BE2C (cell line): ENCODE results near the gene UGT1A8.

Experiments
- DNase-seq: peaks from one replicate; pipeline ENCODE4 v3.0.0-alpha.2; 2020
- H3K27me3 ChIP-seq: fragments of 250-450 bp; sonication (Bioruptor Pico); 2 replicates; pipeline ENCODE4 v1.5.1; 2020; ENCODE audit warnings: mild to moderate bottlenecking
- H3K36me3 ChIP-seq: fragments of 250-450 bp; sonication (Bioruptor Pico); 2 replicates; pipeline ENCODE4 v1.5.1; 2020; ENCODE audit warnings: mild to moderate bottlenecking
- H3K4me1 ChIP-seq: fragments of 250-450 bp; sonication (Bioruptor Pico); 2 replicates; pipeline ENCODE4 v1.5.1; 2020
- H3K4me3 ChIP-seq: 2 replicates; pipeline ENCODE4 v1.5.1; 2011; ENCODE audit warnings: low read depth, low read length
- H3K9me3 ChIP-seq: fragments of 250-450 bp; sonication (Bioruptor Pico); 2 replicates; pipeline ENCODE4 v1.5.1; 2020
- TF ChIP-seq, protein P1 (sequence below): IDR thresholded peaks from 2 replicates; pipeline ENCODE4 v1.5.1; 2012; ENCODE audit warnings: mild to moderate bottlenecking, low read depth, low read length

UGT1A8 gene

DNA sequence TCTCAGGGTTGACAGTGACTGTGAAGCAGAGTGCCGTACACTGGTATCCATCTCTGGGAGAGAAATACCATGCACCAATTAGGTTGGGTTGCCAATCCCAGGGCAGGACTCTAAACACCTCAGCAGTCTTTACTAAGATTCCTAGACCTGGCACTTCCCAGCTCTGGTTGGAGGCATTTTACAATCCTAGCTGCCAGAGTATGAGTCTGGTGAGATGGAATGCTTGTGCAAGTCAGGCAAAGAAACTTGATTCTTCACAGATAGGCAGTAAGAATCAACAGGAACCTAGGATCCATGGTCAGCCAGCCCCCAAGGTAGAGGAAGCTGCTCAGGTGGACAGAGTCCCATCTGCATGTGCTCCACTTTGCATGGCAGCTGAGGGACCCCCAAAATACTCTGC lies 89.3 kb downstream of the UGT1A8 start:
- DNase-seq = no peak
- no peaks in the 10 kb centered on the region for H3K9me3 ChIP-seq
- H3K4me3 ChIP-seq = no peak overlapping the region
- H3K27me3 ChIP-seq = no peaks in the 10 kb centered on the region
- H3K4me1 ChIP-seq = no peaks in the 10 kb centered on the region
- H3K36me3 ChIP-seq = no peaks in the 10 kb centered on the region
- TF ChIP-seq, protein P1, sequence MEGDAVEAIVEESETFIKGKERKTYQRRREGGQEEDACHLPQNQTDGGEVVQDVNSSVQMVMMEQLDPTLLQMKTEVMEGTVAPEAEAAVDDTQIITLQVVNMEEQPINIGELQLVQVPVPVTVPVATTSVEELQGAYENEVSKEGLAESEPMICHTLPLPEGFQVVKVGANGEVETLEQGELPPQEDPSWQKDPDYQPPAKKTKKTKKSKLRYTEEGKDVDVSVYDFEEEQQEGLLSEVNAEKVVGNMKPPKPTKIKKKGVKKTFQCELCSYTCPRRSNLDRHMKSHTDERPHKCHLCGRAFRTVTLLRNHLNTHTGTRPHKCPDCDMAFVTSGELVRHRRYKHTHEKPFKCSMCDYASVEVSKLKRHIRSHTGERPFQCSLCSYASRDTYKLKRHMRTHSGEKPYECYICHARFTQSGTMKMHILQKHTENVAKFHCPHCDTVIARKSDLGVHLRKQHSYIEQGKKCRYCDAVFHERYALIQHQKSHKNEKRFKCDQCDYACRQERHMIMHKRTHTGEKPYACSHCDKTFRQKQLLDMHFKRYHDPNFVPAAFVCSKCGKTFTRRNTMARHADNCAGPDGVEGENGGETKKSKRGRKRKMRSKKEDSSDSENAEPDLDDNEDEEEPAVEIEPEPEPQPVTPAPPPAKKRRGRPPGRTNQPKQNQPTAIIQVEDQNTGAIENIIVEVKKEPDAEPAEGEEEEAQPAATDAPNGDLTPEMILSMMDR = no peak

DNA sequence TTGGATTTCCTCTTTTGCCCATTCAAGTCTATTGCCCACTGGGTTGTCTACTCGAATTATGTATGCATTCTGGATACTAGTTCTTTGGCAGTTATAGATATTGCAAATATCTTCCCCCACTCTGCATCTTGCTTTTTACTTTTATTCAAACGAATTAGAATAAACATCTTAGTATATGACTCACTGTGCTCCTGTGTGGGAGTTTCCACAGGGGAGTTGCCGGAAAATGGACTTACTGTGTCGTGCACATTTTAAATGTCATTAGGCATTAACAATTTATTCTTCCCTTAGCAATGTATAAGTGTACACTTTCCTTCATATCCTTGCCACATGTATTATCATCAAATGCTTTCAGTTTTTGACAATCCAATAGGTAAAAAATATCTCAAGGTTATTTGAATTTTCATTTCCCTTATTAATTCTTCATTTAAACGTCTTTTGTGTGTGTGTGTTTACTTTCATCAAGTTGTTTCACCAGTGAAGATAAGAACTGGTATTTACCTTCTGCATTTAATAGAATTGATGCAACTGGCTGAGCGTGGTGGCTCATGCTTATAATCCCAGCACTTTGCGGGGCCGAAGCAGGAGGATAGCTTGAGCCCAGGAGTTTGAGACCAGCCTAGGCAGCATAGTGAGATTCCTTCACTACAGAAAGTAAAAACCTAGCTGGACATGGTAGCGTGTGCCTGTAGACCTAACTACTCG lies 90.7 kb downstream of the UGT1A8 start:
- H3K36me3 ChIP-seq = no peaks in the 10 kb centered on the region
- H3K4me3 ChIP-seq = no peak overlapping the region
- DNase-seq = no peak
- no peaks in the 10 kb centered on the region for H3K9me3 ChIP-seq
- no peaks in the 10 kb centered on the region for H3K27me3 ChIP-seq
- TF ChIP-seq, protein P1 = no peak
- H3K4me1 ChIP-seq = no peaks in the 10 kb centered on the region

DNA sequence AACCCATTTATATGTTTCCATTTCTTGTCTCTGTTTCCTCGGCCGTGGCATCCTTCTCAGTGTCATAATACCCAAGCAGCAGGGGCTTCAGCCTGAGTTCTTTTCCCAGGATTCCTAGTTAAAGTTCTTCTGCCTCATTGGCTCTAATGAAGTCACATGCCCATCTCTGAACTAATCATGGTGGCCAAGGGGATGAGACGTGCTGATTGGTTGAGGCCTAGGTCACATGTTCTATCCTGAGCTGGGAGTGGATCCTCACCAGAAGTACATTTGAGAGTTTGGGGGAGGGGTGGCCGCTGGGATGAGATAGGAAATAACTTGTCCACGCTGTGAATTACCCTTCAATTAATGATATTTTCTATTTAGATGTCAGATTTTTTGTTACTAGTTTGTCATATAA lies 91.5 kb downstream of the UGT1A8 start:
- Histone ChIP-seq H3K4me3 (no peak overlapping the region), H3K36me3 (no peaks in the 10 kb centered on the region), H3K4me1 (no peaks in the 10 kb centered on the region), H3K9me3 (no peaks in the 10 kb centered on the region), H3K27me3 (no peaks in the 10 kb centered on the region; the same call in 1 of the 2 replicates)
- DNase-seq = peak; percentile 39
- TF ChIP-seq, protein P1 = no peak

DNA sequence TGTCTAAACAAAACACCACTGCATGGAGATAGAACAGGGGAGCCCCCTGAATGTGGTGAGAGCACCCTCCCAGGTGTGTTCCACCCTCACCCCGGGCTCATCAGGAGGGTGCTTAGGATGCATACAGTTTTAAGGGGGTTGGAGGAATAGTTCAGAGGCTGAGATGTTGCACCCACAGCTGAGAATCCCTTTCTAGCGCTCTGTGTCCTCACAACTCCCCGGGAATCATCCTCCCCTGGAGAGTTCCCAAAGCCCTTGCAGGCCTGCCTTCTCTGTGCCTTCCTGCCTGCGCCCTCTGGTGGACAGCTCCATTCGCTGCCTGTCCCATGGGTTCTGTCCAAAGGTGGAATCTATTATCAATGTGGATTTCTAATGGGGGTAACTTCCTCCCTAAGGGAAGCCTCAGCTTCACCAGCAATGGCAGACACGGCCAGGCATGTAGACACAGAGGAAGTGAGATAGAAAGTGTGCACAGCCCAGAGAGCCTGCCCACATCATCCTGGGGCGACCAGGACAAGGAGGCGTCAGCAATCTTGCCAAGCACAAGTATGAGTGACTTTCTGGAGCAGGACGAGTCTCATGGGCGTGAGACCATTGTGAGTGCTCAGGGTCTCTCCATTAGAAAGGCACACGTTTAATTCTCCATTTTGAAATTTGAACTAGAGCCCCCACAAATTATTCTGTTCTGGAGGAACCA lies 94.0 kb downstream of the UGT1A8 start:
- H3K9me3 ChIP-seq = no peaks in the 10 kb centered on the region
- peak; percentile 88 for DNase-seq
- TF ChIP-seq, protein P1 = peak; percentile 96
- no peaks in the 10 kb centered on the region for H3K36me3 ChIP-seq
- no peak overlapping the region for H3K4me3 ChIP-seq
- no peaks in the 10 kb centered on the region for H3K4me1 ChIP-seq
- peaks cover 3% of the 10 kb centered on the region; the same call in 1 of the 2 replicates for H3K27me3 ChIP-seq

DNA sequence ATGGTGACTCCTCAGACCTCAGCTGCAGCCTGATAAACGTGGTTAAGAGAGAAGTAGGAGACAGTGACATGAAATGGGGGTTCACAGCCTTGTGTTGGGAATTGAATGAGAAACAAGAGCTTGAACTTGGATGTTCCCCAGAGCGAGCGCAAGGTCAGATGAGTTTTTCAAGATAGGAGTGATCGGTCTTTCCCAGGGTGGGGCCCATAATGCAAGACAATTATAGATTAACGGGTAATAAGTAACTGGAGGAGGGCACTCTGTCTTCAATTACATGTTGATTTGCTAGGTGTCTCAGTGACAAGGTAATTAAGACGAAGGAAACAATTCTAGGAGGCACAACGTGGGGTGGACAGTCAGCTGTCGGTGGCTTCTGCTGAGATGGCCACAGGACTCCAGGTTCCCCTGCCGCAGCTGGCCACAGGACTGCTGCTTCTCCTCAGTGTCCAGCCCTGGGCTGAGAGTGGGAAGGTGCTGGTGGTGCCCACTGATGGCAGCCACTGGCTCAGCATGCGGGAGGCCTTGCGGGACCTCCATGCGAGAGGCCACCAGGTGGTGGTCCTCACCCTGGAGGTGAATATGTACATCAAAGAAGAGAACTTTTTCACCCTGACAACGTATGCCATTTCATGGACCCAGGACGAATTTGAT lies 95.3 kb downstream of the UGT1A8 start, which contains the start of gene UGT1A5:
Gene UGT1A5, plus strand, starts transcription at position 297 of the 651 bp plus-strand sequence. Its CDS starts 85 bp downstream, at position 382.
- no peaks in the 10 kb centered on the region for H3K4me1 ChIP-seq
- peaks cover 7% of the 10 kb centered on the region; the same call in 1 of the 2 replicates for H3K27me3 ChIP-seq
- H3K36me3 ChIP-seq = no peaks in the 10 kb centered on the region
- H3K9me3 ChIP-seq = no peaks in the 10 kb centered on the region
- TF ChIP-seq, protein P1 = no peak
- no peak for DNase-seq
- H3K4me3 ChIP-seq = no peak within 1 kb of the TSS

DNA sequence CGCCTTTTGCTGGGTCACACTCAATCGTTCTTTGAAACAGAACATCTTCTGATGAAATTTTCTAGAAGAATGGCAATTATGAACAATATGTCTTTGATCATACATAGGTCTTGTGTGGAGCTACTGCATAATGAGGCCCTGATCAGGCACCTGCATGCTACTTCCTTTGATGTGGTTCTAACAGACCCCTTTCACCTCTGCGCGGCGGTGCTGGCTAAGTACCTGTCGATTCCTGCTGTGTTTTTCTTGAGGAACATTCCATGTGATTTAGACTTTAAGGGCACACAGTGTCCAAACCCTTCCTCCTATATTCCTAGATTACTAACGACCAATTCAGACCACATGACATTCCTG lies 95.8 kb downstream of the UGT1A8 start:
- no peak overlapping the region for H3K4me3 ChIP-seq

More for the DNA sequence above, 95.8 kb downstream of the UGT1A8 start:
- Histone ChIP-seq H3K4me1 (no peaks in the 10 kb centered on the region), H3K27me3 (peaks cover 7% of the 10 kb centered on the region; the same call in 1 of the 2 replicates), H3K36me3 (no peaks in the 10 kb centered on the region), H3K9me3 (no peaks in the 10 kb centered on the region)
- TF ChIP-seq, protein P1 = no peak
- no peak for DNase-seq
